Renal cortex interstitium (tissue), 11 donors: Measurements from ENCODE around the gene CACNA1D. TPM values are rescaled to one million over a fixed set of nuclear protein-coding genes. Genes with fewer than 3 reads are reported as not detected.

Source experiments
- DNase-seq, 11 donors: peaks; one replicate each; pipeline ENCODE4 v3.0.0-alpha.2; 2013; ENCODE audit warnings: low read depth in 9 of 11, low spot score in 4 of 11; ENCODE audit errors: extremely low read depth in 1 of 11
- polyA plus RNA-seq, 3 donors: library from polyadenylated mRNA; unstranded; fragments of 120-200 nt; gene quantifications; one replicate each; pipeline ENCODE4 v1.2.1, GENCODE V29; 2013; ENCODE audit not compliant: insufficient read length in 3 of 3

CACNA1D gene
- polyA plus RNA-seq, 3 donors, result 11.0 to 18.2 (median 12.9) TPM

DNA sequence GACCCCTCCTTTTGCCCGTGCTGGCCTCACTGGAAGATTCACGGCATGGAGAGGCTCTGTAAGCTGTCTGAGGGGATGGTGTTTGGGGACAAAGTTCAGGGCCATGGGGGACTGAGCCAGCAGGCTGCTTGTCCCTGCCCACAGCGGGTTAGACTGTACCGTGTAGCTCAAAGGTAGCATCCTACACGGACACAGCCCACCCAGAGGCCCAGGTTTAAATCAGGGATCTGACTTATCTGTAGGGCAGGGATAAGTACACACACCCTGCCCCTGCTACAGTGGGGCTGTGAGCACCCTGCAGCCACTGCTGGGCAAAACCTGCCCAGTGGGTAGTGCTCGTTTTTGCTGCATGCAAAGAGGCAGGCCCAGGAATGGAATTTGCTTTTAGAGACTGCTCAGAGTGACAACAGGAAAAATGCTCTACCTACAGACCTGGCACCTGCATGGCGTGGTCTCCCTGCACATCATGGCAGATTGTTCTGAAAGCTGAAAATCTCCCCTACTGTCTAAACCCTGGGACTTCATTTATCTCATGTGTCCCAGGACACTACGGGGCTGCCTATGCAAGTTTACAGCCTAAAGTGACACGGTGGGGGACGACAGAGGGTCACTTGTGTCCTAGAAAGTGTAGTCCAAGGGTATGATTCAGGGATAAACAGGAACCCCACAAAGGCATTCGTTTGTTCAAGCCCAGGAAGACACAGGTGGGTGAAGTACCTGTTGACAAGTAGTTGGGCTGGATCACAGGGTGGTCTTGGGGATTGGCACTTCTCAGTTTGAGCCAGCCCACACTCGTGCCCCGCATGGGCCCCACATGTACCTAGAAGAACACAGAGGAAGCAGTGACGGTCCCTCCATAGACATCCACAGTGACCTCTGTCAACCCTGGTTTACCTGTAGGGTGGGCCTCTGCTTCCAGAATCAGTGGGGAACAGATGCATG is 324.1 kb downstream of the CACNA1D start:
- DNase-seq, result no peak

DNA sequence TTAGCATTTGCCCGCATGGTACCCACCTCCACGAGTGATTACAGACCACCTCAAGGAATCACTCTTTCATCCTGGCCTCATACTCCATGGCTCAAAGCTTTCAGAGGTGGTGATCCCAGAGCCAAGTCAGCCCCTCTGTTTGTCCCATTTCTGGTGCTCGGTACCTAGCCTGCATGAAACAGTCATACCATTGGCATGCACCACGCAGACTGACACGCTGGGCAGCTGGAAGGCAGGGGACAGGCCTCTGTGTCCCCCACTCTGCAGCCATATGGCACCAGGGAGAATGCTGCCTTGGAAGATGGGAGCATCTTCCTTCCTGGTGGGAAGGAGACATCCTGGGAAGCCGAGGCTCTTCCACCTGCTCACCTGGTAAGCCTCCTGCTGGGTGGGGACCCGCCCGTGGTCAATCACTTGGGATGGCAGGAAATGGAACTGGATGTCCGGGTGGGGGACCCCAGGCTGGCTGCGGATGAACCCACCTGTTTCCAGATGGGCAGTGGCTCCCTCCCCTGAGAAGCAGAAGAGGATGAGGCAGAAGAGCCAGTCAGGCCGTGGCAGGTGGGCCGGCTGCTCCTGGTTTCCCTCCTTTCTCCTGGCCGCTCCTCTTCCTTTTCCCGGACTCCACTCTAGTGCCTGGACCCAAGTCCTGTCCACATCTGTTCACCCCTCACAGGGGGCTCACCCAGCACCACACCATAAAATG is 324.9 kb downstream of the CACNA1D start:
- DNase-seq, result no peak

DNA sequence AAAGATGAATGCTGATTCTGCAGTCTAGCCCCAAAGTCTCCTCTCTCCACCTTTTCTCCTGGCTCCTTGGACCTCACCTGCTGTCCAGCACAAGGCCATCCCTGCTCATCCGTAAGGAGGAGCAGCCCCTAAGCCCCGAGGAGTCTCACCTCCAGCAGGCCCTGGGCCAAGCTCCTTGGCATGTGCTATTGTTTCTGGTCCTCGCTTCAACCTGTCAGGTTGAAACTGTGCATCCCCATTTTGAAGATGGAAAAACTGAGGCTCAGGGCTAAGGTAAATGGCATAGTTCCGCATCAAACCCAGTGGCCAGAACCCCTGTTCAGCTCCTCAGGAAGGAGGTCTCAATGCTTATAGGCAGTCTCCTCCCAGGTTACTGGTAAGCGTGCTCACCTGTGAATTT is 325.7 kb downstream of the CACNA1D start:
- DNase-seq, result no peak

DNA sequence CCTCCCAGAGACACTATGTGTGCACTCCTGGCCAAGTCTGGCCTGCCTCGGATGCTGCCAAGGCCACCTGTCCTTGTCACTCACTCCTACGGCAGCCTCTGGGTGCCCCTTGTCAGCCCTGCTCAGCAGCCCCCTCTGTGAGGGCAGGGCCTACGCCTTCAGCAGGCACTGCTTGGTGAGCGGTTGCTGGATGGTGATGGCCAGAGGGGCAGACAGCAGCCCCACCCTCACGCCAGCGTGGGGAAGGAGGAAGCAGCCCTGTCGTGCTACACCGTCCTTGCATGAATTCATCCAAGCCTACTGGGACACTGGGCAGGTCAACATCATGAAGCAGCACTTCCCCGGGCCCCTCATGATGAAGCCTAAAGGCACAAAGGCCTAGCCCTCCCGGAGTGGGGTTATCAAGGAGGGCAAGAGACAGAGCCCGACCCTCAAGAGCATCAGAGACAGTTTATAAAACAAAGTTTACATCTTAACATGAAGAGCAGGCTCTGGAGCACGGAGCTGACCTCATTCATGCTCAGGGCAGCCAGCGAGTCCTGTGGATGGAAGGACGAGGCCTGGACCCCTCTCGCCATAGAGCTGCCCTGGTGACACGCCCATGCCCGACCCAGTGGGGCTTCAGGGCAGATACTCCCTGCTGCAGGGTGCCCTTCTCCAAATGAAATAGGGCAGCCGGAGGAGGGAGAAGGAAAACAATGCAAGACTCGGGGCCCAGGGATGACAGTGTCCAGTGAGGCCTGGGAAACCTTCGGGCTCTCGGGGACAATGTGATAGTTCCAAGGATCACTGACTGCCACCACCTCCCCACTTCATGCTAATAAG is 326.6 kb downstream of the CACNA1D start:
- no peak for DNase-seq

DNA sequence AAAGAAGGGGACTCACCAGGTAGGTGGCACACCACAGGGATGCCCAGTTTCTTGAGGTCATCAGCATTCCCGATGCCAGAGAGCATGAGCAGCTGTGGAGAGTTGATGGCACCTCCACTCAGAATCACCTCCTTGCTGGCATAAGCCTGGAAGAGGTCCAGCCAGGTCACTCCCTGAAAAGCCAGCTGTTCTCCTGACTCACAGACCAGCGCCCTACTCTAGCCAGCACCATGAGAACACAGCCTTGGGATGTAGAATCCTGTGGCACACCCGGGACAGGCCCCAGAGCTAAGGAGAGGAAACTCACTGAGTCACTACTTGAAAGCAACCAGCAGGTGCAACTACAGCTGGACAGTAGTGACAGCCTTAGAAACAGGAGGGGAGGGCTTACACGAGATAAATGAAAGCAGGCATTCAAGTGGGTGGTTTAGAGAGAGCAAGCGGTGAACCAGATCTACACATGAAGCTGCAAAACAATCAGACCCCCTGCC is 327.3 kb downstream of the CACNA1D start:
- no peak for DNase-seq

DNA sequence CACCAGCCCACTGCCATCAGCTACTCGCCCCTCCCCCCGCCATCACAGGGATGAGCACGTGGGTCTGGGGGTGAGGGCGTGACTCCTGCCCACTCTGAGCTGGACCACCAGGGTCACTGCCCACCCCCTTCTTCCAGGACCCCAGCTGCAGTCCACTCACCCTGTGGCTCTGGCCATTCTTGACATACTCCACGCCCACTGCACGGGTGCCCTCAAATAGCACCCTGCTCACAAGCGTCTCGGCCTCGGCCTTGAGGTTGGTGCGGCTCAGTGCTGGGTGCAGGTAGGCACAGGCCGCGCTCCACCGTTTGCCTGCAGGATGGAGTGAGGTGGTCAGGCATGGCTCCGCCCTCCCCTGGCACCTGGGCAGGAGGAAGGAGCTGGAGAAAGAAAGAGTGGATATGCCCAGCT is 327.9 kb downstream of the CACNA1D start:
- DNase-seq, result no peak

DNA sequence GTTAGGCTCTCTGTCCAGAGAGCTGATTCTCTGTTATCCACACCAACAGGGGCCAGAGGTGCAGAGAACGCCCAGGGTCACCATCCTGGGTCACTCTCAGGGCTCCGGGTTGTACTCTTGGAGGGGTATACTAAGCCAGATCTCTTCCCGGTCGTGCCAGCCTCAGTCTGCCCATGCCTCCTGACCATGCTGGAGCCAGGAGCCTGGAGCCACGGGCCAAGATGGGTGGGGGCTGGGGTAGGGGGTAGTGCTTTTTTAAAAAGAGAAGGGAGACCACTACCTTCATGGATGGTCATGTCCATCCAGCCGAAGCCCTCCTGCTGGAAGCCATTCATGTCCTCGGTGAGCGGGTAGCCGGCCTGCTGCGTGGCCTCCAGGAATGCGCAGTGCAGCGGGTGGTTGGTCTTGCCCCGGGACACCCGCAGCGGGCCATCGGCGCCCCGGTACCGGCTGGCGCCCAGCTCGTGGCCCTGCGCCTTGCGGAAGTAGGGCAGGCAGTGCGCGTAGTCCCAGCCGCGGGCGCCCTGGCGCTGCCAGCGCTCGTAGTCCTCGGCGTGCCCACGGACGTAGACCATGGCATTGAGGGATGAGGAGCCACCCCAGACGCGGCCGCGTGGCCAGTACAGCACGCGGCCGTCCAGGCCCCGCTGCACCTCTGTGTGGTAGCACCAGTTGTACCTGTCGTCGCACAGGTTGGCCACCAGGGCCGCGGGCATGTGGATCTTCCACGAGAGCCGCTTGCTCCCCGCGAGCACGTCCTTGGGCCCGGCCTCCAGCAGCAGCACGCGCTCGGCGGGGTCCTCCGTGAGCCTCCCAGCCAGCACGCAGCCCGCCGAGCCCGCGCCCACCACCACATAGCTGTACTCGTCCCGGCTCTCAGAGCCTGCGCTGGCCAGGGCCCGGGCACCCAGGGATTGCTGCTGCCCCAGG is 328.9 kb downstream of the CACNA1D start:
- no peak for DNase-seq

DNA sequence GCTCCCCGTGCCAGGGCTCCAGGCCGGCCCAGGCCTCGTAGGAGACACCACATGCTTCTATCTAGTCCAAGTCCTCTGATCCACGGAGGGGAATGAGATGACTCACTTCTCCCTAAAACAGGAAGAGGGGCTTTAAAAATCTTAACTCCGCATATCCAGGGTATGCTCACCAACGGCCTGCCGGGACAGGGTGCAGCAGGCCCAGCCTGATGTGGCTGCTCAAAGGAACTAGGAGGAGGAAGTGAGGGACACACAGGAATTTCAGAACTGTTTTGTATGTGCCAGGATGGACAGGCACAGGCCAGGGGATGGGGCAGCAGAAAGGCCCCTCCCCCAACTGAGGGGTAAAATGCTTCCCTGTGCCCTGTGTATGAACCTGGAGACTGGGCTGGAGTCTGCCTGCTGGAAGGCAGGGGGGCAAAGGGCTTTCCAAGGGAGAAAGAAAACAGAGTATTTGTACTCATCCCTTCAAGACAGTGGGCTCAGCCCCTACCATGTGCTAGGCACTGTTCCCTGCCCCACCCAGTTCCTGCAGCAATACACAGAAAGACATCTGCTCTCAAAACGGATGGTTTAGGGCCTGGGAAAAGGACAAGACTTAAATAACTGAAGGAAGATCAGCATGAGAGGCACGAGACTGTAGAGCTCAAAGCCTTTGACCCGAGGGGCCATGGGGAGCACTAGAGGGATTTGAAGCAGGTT is 329.7 kb downstream of the CACNA1D start:
- DNase-seq, result no peak

DNA sequence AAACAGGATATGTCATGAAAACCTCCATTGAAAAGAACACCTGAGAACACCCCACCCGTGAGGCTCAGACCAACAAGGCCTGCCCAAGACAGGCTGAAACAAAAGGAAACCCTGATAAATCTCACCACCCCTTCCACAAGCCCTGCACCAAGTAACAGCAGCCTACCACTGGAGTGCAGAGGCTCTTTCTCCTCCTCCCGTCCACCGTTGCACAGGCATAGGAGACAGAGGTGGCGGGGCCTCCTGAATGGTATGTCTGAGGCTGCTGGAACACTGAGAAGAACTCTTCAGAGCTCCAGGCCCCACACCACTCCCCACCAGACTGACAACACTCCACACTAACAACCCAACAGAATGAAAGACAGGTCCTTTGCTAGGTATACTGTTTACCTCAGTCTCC is 330.4 kb downstream of the CACNA1D start:
- DNase-seq, result no peak

DNA sequence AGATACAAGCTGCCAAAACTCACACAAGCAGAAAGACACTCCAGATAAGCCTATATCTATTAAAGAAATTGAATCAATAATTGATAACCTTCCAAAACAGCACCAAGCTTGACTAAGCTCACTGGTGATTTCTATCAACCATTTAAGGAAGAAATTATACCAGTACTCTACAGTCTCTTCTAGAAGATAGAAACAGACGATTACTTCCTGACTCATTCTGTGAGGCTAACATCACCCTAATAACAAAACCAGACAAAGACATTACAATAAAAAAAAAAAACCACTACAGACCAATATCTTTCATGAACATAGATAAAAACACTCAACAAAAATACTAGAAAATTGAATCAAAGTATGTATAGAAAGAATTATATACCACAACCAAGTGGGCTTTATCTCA is 331.6 kb downstream of the CACNA1D start:
- DNase-seq, result no peak

DNA sequence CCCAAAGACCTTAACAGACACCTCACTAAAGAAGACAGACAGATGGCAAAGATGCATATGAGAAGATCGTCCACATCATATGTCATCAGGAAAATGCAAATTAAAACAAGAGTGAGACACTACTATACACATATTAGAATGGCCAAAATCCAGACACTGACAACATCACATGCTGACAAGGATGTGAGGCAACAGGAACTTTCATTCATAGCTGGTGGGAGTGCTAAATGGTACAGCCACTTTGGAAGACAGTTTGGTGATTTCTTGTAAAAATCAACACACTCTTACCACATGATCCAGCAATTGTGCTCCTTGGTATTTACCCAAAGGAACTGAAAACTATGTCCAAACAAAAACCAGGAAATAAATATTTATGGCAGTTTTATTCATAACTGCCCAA is 334.2 kb downstream of the CACNA1D start:
- no peak for DNase-seq

DNA sequence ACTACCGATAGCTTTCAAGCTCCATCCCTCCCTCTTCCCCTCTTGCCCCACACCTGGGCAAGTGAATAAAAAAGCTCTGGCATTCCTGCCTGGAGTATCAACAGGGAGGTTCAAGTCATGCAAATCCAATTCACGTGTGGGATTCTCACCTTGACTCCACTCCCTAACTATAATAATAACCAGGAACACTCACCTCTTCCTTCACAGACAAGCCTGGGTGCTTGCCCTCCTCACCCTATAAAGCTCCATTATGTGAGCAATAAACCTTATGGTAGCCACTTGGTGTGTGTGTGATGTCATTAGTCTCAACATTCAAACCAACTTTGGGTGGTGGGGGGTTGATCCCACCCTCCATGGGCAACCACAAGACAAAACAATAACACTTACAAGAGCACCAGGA is 335.2 kb downstream of the CACNA1D start:
- no peak for DNase-seq

DNA sequence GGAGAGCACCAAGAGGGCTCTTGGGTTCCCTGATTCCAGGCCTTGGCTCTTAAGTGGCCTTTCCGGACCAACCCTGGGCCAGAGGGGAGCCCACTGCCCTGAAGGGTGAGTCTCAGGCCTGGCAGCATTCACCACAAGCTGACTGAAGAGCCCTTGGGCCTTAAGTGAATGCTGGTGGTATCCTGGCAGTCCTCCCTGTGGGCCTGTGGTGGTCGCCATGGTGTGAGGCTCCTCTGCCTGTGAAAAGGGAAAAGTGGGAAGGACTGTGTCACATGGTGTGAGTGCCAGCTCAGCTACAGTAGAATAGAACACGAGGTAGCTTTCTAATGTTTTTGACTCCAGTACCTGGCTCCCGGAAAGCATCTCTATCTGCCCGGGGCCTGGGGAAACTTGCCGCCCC is 336.5 kb downstream of the CACNA1D start:
- no peak for DNase-seq

DNA sequence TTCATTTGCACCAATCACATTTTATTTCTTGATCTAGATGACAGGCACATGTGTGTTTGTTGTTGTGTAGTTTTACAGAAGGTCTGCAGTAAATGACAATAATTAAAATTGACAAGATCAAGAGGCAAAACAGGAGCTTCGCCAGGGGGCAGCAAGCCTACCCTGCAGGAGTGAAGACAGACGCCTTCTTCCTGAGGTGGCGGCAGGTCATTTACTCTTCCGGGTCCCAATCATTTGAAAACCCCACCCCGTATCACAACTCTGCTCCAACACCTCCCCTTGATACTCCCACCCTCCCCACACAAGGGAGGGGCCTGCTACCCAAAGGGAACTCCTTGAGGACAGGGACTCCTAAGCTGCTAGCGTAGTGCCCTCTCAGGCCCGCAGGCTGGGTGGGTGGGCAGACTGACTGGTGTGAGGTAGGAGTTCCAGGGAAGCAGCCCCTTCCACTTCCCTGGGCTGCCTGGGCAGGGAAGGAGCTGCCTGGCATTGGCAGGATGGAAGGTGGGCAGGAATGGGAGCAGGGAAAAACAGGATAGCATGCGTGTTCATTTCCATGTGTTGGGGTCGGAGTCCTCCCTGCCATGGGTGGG is 338.7 kb downstream of the CACNA1D start:
- no peak for DNase-seq

DNA sequence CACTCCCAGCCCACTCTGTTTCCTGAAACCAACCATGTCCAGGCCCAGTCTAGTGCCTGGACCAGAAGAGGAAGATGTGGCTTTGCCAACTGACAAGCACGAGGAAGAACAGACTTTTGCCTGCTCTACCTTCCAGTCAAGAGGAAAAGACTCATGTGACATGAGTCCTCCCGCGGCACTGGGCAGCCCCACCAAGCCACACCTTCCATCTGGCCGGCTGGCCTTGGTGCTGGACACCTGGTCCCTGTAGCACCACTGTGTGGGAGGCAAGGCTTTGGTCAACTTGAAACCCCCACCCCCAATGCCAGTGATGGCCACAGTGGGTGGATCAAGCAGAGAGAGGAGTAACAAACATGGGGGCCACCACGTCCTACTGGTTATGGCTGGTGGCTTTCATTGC is 339.3 kb downstream of the CACNA1D start:
- no peak for DNase-seq

DNA sequence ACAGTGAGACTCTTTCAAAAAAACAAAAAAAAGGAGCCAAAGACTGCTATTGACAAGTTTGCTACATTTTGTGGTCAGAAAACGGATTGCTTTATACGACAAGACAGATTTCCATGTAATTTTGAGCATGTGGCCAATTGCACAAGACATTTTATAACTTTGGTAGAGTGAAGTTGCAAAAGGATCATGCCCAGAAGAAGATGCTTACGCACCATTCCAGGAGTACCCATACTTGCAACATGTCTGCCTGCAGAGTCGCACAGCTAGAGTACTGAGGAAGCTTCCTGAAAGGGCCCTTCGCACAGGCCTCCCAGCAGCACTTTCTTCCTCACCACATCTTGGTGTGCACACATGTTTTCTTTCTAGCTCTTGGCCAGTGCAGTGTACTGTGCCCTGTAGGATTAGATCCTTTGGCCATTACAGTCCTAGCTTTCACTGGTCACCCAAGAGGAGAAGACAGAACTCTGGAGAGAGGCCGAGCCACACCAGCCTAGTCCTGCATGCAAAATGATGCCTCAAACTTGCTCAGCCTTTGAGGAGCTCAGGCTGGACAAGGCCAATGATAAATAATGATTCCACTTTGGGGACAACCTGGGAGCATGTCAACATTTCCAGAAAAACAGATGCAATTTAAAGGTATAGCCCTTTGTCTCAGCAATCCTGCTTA is 340.2 kb downstream of the CACNA1D start:
- no peak for DNase-seq

DNA sequence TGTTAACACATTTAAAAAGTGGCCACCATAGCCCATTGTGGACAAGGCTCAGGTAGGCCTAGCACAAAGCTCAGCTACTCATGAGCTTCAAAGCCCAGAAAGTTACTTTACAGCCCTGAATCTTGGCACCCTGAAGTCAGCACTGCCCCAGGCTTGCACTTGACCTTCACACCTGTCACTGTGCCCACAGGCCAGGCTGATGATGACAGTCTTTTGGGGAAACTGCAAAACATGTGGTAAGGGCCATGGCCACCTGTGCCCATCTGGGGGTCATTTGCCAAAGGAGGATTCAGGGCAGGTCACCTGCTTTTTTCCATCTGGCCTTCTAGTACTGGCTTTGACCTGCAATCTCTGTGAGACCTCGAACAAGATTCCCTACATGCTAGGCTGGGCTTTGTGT is 340.8 kb downstream of the CACNA1D start:
- no peak for DNase-seq
